Neural cell (in vitro differentiated cells): ENCODE data around the gene FYB1.
A peak's percentile ranks its signal among the peaks of the same experiment; 100 is the strongest.

Experiments
- CTCF ChIP-seq: fragments of 450-650 bp; IDR thresholded peaks from 2 replicates; pipeline ENCODE4 v1.5.1; 2014; ENCODE audit warnings: antibody characterized with exemption, mild to moderate bottlenecking, moderate library complexity; ENCODE audit not compliant: poor library complexity, severe bottlenecking
- EP300 ChIP-seq: fragments of 450-650 bp; conservative IDR thresholded peaks from 2 replicates; pipeline ENCODE4 v1.6.1; 2014; ENCODE audit warnings: antibody characterized with exemption, mild to moderate bottlenecking, moderate library complexity; ENCODE audit not compliant: poor library complexity, severe bottlenecking
- RAD21 ChIP-seq: fragments of 450-650 bp; conservative IDR thresholded peaks from 2 replicates; pipeline ENCODE4 v1.6.1; 2014; ENCODE audit warnings: antibody characterized with exemption, mild to moderate bottlenecking, moderate library complexity
- REST ChIP-seq: IDR thresholded peaks from 2 replicates; pipeline ENCODE4 v1.6.1; 2012; ENCODE audit warnings: borderline replicate concordance

- TF ChIP-seq REST (no peak), RAD21 (no peak), CTCF (peak; percentile 37), EP300 (no peak)
Observed at GRCh38 chr5:39080597-39081204, 138.7 kb downstream of the FYB1 start.
